Measurements from ENCODE around the gene CCDC180.

CCDC180 gene

GRCh38 chr9:97300586-97300985 is 6.9 kb upstream of the CCDC180 start:
- DNase-seq (ENCODE audit: low read depth in 1 of 2, low spot score in 1 of 2), result no peak
- TF ChIP-seq POLR2AphosphoS5 (IDR thresholded peaks at IDR 0.05; ENCODE audit: low read depth) (no peak), GABPA (IDR thresholded peaks at IDR 0.05; ENCODE audit: low read depth) (no peak), CTCF (IDR thresholded peaks at IDR 0.05; ENCODE audit: insufficient read depth, low read length) (no peak), SPI1 (IDR thresholded peaks at IDR 0.05; ENCODE audit: borderline replicate concordance, low read depth) (no peak), REST (IDR thresholded peaks at IDR 0.05; ENCODE audit: insufficient replicate concordance, low read depth) (no peak)
- H3K4me3 ChIP-seq (replicated peaks; ENCODE audit: insufficient read depth, low read length), result no peak overlapping the region
- H3K27me3 ChIP-seq (ENCODE audit: insufficient read depth, poor library complexity, severe bottlenecking), result no peaks in the 10 kb centered on the region
- no peak overlapping the region for H3K27ac ChIP-seq (replicated peaks)

DNA sequence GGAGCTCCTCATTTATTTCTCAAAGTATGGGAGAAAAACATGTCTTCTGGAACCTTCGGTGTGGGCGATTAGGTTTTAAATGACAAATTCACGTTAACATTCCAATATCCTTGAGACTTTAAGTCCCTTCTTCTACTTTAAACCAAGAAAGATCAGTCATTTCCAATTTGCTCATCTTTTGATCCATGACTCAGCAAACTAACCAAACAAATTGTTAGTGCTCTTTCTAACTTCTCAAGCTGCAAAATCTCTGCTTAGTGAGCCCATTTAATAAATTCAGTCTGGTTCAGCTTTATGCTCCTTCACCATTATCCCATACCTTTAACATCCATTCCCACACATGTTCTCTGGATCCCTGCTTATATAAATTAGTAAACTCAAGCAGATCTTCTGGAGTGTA is 5.5 kb upstream of the CCDC180 start:
- Histone ChIP-seq H3K4me3 (replicated peaks; ENCODE audit: insufficient read depth, low read length) (no peak overlapping the region), H3K27me3 (ENCODE audit: insufficient read depth, poor library complexity, severe bottlenecking) (no peaks in the 10 kb centered on the region), H3K27ac (replicated peaks) (no peak overlapping the region)
- no peak for TF ChIP-seq GABPA (IDR thresholded peaks at IDR 0.05; ENCODE audit: low read depth)
- no peak for TF ChIP-seq POLR2AphosphoS5 (IDR thresholded peaks at IDR 0.05; ENCODE audit: low read depth)
- TF ChIP-seq SPI1 (IDR thresholded peaks at IDR 0.05; ENCODE audit: borderline replicate concordance, low read depth), result no peak
- no peak for TF ChIP-seq REST (IDR thresholded peaks at IDR 0.05; ENCODE audit: insufficient replicate concordance, low read depth)
- DNase-seq (ENCODE audit: low read depth in 1 of 2, low spot score in 1 of 2), result no peak

DNA sequence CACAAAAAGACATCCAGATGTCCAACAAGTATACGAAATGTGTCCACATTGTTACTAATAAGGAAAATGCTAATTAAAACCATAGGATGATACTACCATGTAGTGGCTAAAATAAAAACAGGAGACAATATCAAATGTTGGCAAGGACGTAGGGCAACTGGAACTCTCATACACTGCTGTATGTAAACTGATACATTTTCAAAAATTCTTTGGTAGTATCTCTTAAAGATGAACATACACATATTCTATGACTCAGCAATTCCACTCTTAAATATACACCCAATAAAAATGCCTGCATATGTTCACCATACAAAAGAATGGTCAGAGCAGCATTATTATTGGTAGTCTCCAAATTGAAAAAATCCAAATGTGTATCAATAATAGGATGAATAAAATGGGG is 2.9 kb upstream of the CCDC180 start:
- Histone ChIP-seq H3K27ac (replicated peaks) (no peak overlapping the region), H3K27me3 (ENCODE audit: insufficient read depth, poor library complexity, severe bottlenecking) (no peaks in the 10 kb centered on the region), H3K4me3 (replicated peaks; ENCODE audit: insufficient read depth, low read length) (no peak overlapping the region)
- no peak for TF ChIP-seq SPI1 (IDR thresholded peaks at IDR 0.05; ENCODE audit: borderline replicate concordance, low read depth)
- TF ChIP-seq POLR2AphosphoS5 (IDR thresholded peaks at IDR 0.05; ENCODE audit: low read depth), result no peak
- TF ChIP-seq REST (IDR thresholded peaks at IDR 0.05; ENCODE audit: insufficient replicate concordance, low read depth), result no peak
- TF ChIP-seq GABPA (IDR thresholded peaks at IDR 0.05; ENCODE audit: low read depth), result no peak
- no peak for DNase-seq (ENCODE audit: low read depth in 1 of 2, low spot score in 1 of 2)

DNA sequence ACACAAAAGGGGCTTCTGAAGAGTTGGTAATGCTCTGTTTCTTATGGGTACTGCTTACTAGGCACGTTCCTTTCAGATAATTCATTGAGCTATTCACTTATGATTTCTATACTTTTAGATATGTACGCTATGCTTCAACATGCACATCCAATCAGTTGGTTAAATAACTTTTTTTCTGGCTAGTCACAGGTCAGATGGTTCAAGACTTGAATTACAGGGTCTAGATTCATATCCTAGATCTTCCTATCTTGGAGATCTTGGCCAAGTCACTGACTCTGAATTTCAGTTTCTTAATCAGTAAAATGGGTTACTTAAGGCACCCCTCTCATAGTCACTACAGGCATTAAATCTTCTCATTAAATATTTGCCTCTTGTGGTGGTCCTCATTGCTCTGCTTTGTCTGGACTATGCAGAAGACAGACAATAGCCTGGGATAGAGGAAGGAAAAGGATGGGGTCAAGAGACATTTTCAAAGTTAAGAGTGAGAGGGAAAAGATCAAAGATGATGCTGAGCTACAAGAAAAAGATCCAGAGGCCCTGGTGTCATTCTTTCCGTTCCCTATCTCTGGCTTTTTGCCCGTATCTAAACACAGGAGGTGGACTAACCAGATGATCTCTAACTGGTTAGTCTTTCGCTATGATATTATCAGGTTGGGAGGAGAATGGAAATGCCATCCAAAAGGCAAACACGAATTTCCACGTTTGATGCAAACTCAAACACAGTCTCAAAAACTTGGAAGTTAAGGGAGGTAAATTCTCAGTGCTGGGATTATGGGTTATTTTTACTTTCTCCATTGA is 1.8 kb upstream of the CCDC180 start:
- H3K27ac ChIP-seq (replicated peaks), result no peak overlapping the region
- no peak overlapping the region for H3K4me3 ChIP-seq (replicated peaks; ENCODE audit: insufficient read depth, low read length)
- no peaks in the 10 kb centered on the region for H3K27me3 ChIP-seq (ENCODE audit: insufficient read depth, poor library complexity, severe bottlenecking)
- no peak for DNase-seq (ENCODE audit: low read depth in 1 of 2, low spot score in 1 of 2)
- no peak for TF ChIP-seq POLR2AphosphoS5 (IDR thresholded peaks at IDR 0.05; ENCODE audit: low read depth)
- no peak for TF ChIP-seq GABPA (IDR thresholded peaks at IDR 0.05; ENCODE audit: low read depth)
- TF ChIP-seq CTCF (IDR thresholded peaks at IDR 0.05; ENCODE audit: insufficient read depth, low read length), result no peak
